ENCODE results near the gene ATG7. TPM values are rescaled to one million over a fixed set of nuclear protein-coding genes. Genes with fewer than 3 reads are reported as not detected.
"Not testable (repeated sequence)": the region's sequence is repeated elsewhere in the genome, so short reads cannot be mapped to it uniquely, and the experiment has no call there.

ATG7 gene
- total RNA-seq, 1 donor from 2014 or later = 23.0 TPM

DNA sequence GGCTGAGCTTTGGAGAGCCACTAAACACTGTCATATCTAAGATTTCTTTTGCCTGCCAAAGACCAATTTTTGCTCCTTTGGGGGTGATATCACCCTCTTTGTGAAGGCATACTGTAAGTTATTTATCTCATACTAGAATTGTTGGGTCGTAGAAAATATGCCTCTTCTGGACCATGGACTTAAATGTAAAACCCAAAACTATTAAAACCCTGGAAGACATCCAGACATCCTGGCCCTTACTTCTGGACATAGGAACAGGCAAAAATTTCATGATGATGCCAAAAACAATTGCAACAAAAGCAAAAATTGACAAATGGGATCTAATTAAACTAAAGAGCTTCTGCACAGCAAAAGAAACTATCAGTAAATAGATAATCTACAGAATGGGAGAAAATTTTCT lies 172.2 kb downstream of the ATG7 start:
- Mint-ChIP-seq H3K27me3 (ENCODE audit: unreplicated experiment) (no peaks in the 10 kb centered on the region), H3K4me3 (ENCODE audit: unreplicated experiment) (no peak overlapping the region), H3K4me1 (ENCODE audit: low read depth, unreplicated experiment) (no peaks in the 10 kb centered on the region), H3K9me3 (ENCODE audit: unreplicated experiment) (peaks cover under 1% of the 10 kb centered on the region), H3K36me3 (ENCODE audit: unreplicated experiment) (no peaks in the 10 kb centered on the region), H3K27ac (ENCODE audit: unreplicated experiment) (no peak overlapping the region)
- TF ChIP-seq, protein P1, sequence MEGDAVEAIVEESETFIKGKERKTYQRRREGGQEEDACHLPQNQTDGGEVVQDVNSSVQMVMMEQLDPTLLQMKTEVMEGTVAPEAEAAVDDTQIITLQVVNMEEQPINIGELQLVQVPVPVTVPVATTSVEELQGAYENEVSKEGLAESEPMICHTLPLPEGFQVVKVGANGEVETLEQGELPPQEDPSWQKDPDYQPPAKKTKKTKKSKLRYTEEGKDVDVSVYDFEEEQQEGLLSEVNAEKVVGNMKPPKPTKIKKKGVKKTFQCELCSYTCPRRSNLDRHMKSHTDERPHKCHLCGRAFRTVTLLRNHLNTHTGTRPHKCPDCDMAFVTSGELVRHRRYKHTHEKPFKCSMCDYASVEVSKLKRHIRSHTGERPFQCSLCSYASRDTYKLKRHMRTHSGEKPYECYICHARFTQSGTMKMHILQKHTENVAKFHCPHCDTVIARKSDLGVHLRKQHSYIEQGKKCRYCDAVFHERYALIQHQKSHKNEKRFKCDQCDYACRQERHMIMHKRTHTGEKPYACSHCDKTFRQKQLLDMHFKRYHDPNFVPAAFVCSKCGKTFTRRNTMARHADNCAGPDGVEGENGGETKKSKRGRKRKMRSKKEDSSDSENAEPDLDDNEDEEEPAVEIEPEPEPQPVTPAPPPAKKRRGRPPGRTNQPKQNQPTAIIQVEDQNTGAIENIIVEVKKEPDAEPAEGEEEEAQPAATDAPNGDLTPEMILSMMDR (IDR thresholded peaks at IDR 0.05; ENCODE audit: partially characterized antibody, unreplicated experiment) = no peak
- no peak for DNase-seq

DNA sequence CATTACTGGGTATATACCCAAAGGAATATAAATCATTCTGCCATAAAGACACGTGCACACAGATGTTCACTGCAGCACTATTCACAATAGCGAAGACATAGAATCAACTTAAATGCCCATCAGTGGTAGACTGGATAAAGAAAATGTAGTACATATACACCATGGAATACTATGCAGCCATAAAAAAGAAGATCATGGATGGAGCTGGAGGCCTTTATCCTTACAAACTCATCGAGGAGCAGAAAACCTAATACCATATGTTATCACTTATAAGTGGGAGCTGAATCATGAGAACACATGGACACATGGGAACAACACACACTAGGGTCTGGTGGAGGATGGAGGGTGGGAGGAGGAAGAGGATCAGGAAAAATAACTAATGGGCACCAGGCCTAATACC lies 173.0 kb downstream of the ATG7 start:
- not testable (repeated sequence) for H3K4me1 Mint-ChIP-seq (ENCODE audit: low read depth, unreplicated experiment); H3K36me3 Mint-ChIP-seq (ENCODE audit: unreplicated experiment); H3K4me3 Mint-ChIP-seq (ENCODE audit: unreplicated experiment); H3K9me3 Mint-ChIP-seq (ENCODE audit: unreplicated experiment); H3K27ac Mint-ChIP-seq (ENCODE audit: unreplicated experiment); DNase-seq; H3K27me3 Mint-ChIP-seq (ENCODE audit: unreplicated experiment)

DNA sequence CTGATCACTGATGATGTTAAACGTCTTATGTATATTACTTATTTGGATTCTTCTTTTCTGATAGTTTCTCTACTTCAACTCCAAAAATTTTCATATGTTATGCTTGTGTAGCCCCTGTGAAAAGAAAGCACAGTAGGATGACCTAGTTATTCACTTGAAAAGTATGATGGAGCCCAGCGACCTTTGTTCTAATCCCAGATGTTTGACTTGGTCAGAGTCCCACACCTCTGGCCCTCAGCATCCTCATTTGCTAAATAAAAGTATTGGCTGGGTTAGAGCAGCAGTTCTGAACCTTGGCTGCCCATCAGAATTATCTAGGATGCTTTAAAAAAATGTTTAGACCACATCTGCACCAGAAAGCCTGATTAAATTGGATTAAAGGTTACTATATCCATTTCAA lies 173.7 kb downstream of the ATG7 start:
- no peak for DNase-seq
- Mint-ChIP-seq H3K36me3 (ENCODE audit: unreplicated experiment) (no peaks in the 10 kb centered on the region), H3K27ac (ENCODE audit: unreplicated experiment) (no peak overlapping the region), H3K27me3 (ENCODE audit: unreplicated experiment) (no peaks in the 10 kb centered on the region), H3K9me3 (ENCODE audit: unreplicated experiment) (no peaks in the 10 kb centered on the region), H3K4me1 (ENCODE audit: low read depth, unreplicated experiment) (no peaks in the 10 kb centered on the region), H3K4me3 (ENCODE audit: unreplicated experiment) (no peak overlapping the region)
- TF ChIP-seq, protein P1 (IDR thresholded peaks at IDR 0.05; ENCODE audit: partially characterized antibody, unreplicated experiment) = no peak

DNA sequence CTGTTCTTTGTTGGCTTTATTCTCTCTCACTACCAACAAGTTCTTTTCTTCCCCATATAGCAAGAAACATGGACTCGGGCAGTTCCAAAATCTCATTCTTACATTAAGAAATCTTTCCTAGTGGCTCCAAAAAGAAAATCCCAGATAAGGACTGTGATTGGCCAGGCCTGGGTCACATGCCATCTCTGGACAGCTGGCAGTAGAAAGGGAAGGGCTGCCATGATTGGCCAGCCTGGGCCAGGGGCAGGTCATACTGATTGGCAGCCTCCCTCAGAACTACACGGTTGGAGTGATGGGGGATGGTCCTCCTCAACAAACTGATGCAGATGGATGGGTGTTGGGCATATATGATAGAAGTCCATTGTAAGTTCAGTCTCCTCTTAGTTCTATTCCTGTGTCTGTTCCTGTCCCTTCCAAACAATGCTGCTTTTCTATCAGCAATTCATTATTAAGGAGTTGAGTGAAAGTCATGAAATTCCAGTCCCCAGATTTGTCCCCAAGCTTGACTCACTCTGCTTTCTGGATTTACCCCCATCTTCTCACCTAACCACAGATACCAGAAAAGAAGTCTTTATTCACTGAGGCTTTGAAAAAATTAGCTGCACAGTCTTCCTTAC lies 175.5 kb downstream of the ATG7 start:
- TF ChIP-seq, protein P1 (IDR thresholded peaks at IDR 0.05; ENCODE audit: partially characterized antibody, unreplicated experiment) = no peak
- Mint-ChIP-seq H3K9me3 (ENCODE audit: unreplicated experiment) (no peaks in the 10 kb centered on the region), H3K4me3 (ENCODE audit: unreplicated experiment) (no peak overlapping the region)

DNA sequence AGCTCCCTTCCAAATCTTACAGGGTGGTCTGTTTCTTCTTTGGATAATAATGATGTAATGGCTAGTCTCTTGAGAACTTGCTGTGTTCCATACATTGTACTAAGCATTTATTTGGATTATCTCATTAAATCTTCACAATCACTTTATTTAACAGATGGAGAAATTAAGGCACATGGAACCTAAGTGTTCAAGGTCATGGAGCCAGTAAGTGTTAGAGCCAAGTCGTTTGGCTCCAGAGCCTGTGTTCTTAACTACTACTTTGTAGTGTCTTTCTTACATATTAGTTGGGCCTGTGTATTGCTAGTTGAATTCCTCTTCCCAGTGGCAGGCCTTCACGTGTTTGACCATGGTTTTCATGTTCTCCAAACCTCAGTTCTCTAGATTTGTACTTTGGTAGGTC lies 177.8 kb downstream of the ATG7 start:
- H3K9me3 Mint-ChIP-seq (ENCODE audit: unreplicated experiment) = no peaks in the 10 kb centered on the region

More for the DNA sequence above, 175.5 kb downstream of the ATG7 start:
- DNase-seq = no peak
- no peak overlapping the region for H3K27ac Mint-ChIP-seq (ENCODE audit: unreplicated experiment)
- no peaks in the 10 kb centered on the region for H3K27me3 Mint-ChIP-seq (ENCODE audit: unreplicated experiment)
- no peaks in the 10 kb centered on the region for H3K4me1 Mint-ChIP-seq (ENCODE audit: low read depth, unreplicated experiment)
- no peaks in the 10 kb centered on the region for H3K36me3 Mint-ChIP-seq (ENCODE audit: unreplicated experiment)

More for the DNA sequence above, 177.8 kb downstream of the ATG7 start:
- Mint-ChIP-seq H3K36me3 (ENCODE audit: unreplicated experiment) (no peaks in the 10 kb centered on the region), H3K27me3 (ENCODE audit: unreplicated experiment) (no peaks in the 10 kb centered on the region), H3K4me3 (ENCODE audit: unreplicated experiment) (no peak overlapping the region), H3K4me1 (ENCODE audit: low read depth, unreplicated experiment) (peaks cover 7% of the 10 kb centered on the region), H3K27ac (ENCODE audit: unreplicated experiment) (no peak overlapping the region)
- no peak for DNase-seq
- TF ChIP-seq, protein P1 (IDR thresholded peaks at IDR 0.05; ENCODE audit: partially characterized antibody, unreplicated experiment) = no peak
